Naive thymus-derived CD4-positive, alpha-beta T cell (primary cell): ENCODE measurements around the gene TRIL. TPM values are rescaled to one million over a fixed set of nuclear protein-coding genes. Genes with fewer than 3 reads are reported as not detected.

Experiments used
- ATAC-seq: fragments of 150-1000 bp; cut with Tn5 transposase; 2 replicates; pipeline ENCODE4 v1.10.0; 2021; ENCODE audit warnings: mild to moderate bottlenecking, moderate library complexity
- CTCF ChIA-PET: fragments of 350-600 bp; sonication (Branson Sonifier 250); formaldehyde crosslinking; loops from one replicate; lab custom pipeline; 2021; ENCODE audit warnings: antibody characterized with exemption; lab: Charles Lee
- POLR2A ChIA-PET: fragments of 350-600 bp; sonication (Branson Sonifier 250); formaldehyde crosslinking; loops from one replicate; lab custom pipeline; 2021; ENCODE audit warnings: antibody characterized with exemption, inconsistent platforms; lab: Charles Lee
- DNase-seq, 9 donors: peaks; one replicate each; pipeline versions ENCODE4 v3.0.0 to v3.0.0-alpha.2; 2020 to 2022; ENCODE audit warnings: mixed read lengths in 1 of 9
- H3K27ac ChIP-seq: one replicate; pipeline ENCODE4 v1.7.0; 2013; ENCODE audit warnings: mild to moderate bottlenecking, low read depth, low read length, moderate library complexity
- H3K27me3 ChIP-seq, 2 donors: one replicate each; pipeline ENCODE4 v1.7.0; 2013; ENCODE audit warnings: low read length in 2 of 2, mild to moderate bottlenecking in 2 of 2, moderate library complexity in 2 of 2; ENCODE audit not compliant: control insufficient read depth in 2 of 2, insufficient read depth in 2 of 2
- H3K36me3 ChIP-seq, 3 experiments: 1 replicate in 2 of 3; 2 replicates in 1 of 3; pipeline ENCODE4 v1.7.0; 2013; ENCODE audit warnings: low read length in 3 of 3, mild to moderate bottlenecking in 3 of 3, moderate library complexity in 1 of 3; ENCODE audit not compliant: insufficient read depth in 3 of 3, control insufficient read depth in 2 of 3
- H3K4me1 ChIP-seq, 2 donors: one replicate each; pipeline ENCODE4 v1.7.0; 2013; ENCODE audit warnings: low read length in 2 of 2, mild to moderate bottlenecking in 2 of 2, moderate library complexity in 1 of 2; ENCODE audit not compliant: control insufficient read depth in 2 of 2, insufficient read depth in 2 of 2
- H3K4me3 ChIP-seq: 2 replicates; pipeline ENCODE4 v1.7.0; 2013; ENCODE audit warnings: mild to moderate bottlenecking, low read length
- H3K9me3 ChIP-seq, 3 experiments: 1 replicate in 2 of 3; 2 replicates in 1 of 3; pipeline ENCODE4 v1.7.0; 2013; ENCODE audit warnings: low read length in 3 of 3; ENCODE audit not compliant: control insufficient read depth in 2 of 3
- H3K27ac Mint-ChIP-seq, 9 donors: one replicate each; pipeline ENCODE4 v1.8.0; 2020 to 2022; ENCODE audit warnings: mixed read lengths in 9 of 9, mild to moderate bottlenecking in 8 of 9, moderate library complexity in 5 of 9, inconsistent platforms in 2 of 9
- H3K27me3 Mint-ChIP-seq, 5 donors: one replicate each; pipeline ENCODE4 v1.8.0; 2021 to 2022; ENCODE audit warnings: mixed read lengths in 5 of 5, mild to moderate bottlenecking in 1 of 5
- H3K36me3 Mint-ChIP-seq, 5 donors: one replicate each; pipeline ENCODE4 v1.8.0; 2020 to 2022; ENCODE audit warnings: mixed read lengths in 5 of 5, mild to moderate bottlenecking in 3 of 5, inconsistent platforms in 1 of 5
- H3K4me1 Mint-ChIP-seq, 7 donors: one replicate each; pipeline ENCODE4 v1.8.0; 2020 to 2022; ENCODE audit warnings: mixed read lengths in 7 of 7, mild to moderate bottlenecking in 3 of 7, inconsistent platforms in 1 of 7
- H3K4me3 Mint-ChIP-seq, 10 donors: one replicate each; pipeline ENCODE4 v1.8.0; 2020 to 2022; ENCODE audit warnings: mild to moderate bottlenecking in 10 of 10, mixed read lengths in 10 of 10, moderate library complexity in 6 of 10, inconsistent platforms in 2 of 10
- H3K9me3 Mint-ChIP-seq, 11 donors: one replicate each; pipeline ENCODE4 v1.8.0; 2020 to 2022; ENCODE audit warnings: mixed read lengths in 11 of 11, mild to moderate bottlenecking in 4 of 11, inconsistent platforms in 1 of 11, moderate library complexity in 1 of 11
- intact Hi-C, 2 donors: fragments of 100-400 bp; cut with micrococcal nuclease; formaldehyde crosslinking; loops; one replicate each; pipeline ENCODE4 v1.15.1; 2023
- polyA plus RNA-seq, 2 donors: library from polyadenylated mRNA; unstranded; fragments of 300-500 nt; fragmentation: Illumina TruSeq; gene quantifications; one replicate each; pipeline ENCODE4 v1.2.3, GENCODE V29; 2021
- total RNA-seq, 6 experiments: library from RNA in 5 of 6; stranded (reverse) in 5 of 6; gene quantifications; 1 replicate in 5 of 6; 2 replicates in 1 of 6; pipeline ENCODE4 v1.2.3 and lab custom pipeline; 2021 to 2026

Gene TRIL
- total and polyA plus RNA-seq, 7 experiments from 2014 or later: 0.07 TPM; not detected in 6

- Histone ChIP-seq H3K4me1 (peaks cover 0 to 3% of the 10 kb centered on the region in 2 donors), H3K4me3 (no peak overlapping the region), H3K27me3 (no peaks in the 10 kb centered on the region), H3K27ac (no peak overlapping the region), H3K36me3 (no peaks in the 10 kb centered on the region), H3K9me3 (no peaks in the 10 kb centered on the region)
- intact Hi-C loops: loop anchor here in 1 of 2 donors (10.0 kb wide), 1 partner anchor 1760 kb away; no protein-coding TSS in a partner anchor
- peaks cover 4 to 12% (median 8%) of the 10 kb centered on the region in 7 donors for H3K4me1 Mint-ChIP-seq
- H3K27ac Mint-ChIP-seq: no peak overlapping the region
- ChIA-PET POLR2A (no interaction called here), CTCF (no interaction called here)
- H3K36me3 Mint-ChIP-seq: no peaks in the 10 kb centered on the region
- DNase-seq (no peak), ATAC-seq (no peak)
- peak overlapping the region in 3 of 10 donors; percentile 20 to 73 (median 51) for H3K4me3 Mint-ChIP-seq
- H3K9me3 Mint-ChIP-seq: no peaks in the 10 kb centered on the region
- peaks cover 61 to 71% (median 66%) of the 10 kb centered on the region in 5 donors for H3K27me3 Mint-ChIP-seq
Measured at GRCh38 chr7:28954946-28955345, 3.2 kb downstream of the TRIL start.

GRCh38 chr7:28954471-28954870 is 3.7 kb downstream of the TRIL start:
- H3K9me3 Mint-ChIP-seq: no peaks in the 10 kb centered on the region
- ChIA-PET POLR2A (no interaction called here), CTCF (no interaction called here)
- H3K4me3 Mint-ChIP-seq: no peak overlapping the region
- no peaks in the 10 kb centered on the region for H3K36me3 Mint-ChIP-seq
- H3K9me3 ChIP-seq: no peaks in the 10 kb centered on the region
- ATAC-seq: no peak
- peaks cover 57 to 67% (median 64%) of the 10 kb centered on the region in 5 donors for H3K27me3 Mint-ChIP-seq
- no peaks in the 10 kb centered on the region for H3K27me3 ChIP-seq
- peaks cover 0 to 3% of the 10 kb centered on the region in 2 donors for H3K4me1 ChIP-seq
- no peak overlapping the region for H3K4me3 ChIP-seq
- DNase-seq: no peak
- H3K27ac Mint-ChIP-seq: no peak overlapping the region
- H3K36me3 ChIP-seq: no peaks in the 10 kb centered on the region
- no peak overlapping the region for H3K27ac ChIP-seq
- intact Hi-C loops: loop anchor here in 1 of 2 donors (10.0 kb wide), 1 partner anchor 1760 kb away; no protein-coding TSS in a partner anchor
- H3K4me1 Mint-ChIP-seq: peaks cover 4 to 12% (median 8%) of the 10 kb centered on the region in 7 donors

- Mint-ChIP-seq H3K27ac (no peak overlapping the region), H3K9me3 (no peaks in the 10 kb centered on the region), H3K4me1 (peaks cover 4 to 12% (median 6%) of the 10 kb centered on the region in 7 donors), H3K27me3 (peaks cover 48 to 60% (median 57%) of the 10 kb centered on the region in 5 donors), H3K36me3 (no peaks in the 10 kb centered on the region), H3K4me3 (no peak overlapping the region)
- DNase-seq (no peak), ATAC-seq (no peak)
- intact Hi-C loops: loop anchor here in 1 of 2 donors (10.0 kb wide), 1 partner anchor 1759 kb away; no protein-coding TSS in a partner anchor
- H3K27ac ChIP-seq: no peak overlapping the region
- H3K36me3 ChIP-seq: no peaks in the 10 kb centered on the region
- POLR2A ChIA-PET: no interaction called here
- no peaks in the 10 kb centered on the region for H3K27me3 ChIP-seq
- CTCF ChIA-PET: no interaction called here
- no peak overlapping the region for H3K4me3 ChIP-seq
- H3K9me3 ChIP-seq: no peaks in the 10 kb centered on the region
- peaks cover 0 to 3% of the 10 kb centered on the region in 2 donors for H3K4me1 ChIP-seq
Measured at GRCh38 chr7:28953633-28954032, 4.5 kb downstream of the TRIL start.

GRCh38 chr7:28942168-28942567 is 16.0 kb downstream of the TRIL start:
- H3K27me3 ChIP-seq: no peaks in the 10 kb centered on the region
- Mint-ChIP-seq H3K9me3 (peaks cover 0 to 1% (median 0%) of the 10 kb centered on the region in 11 donors), H3K27ac (no peak overlapping the region), H3K27me3 (peaks cover 11 to 36% (median 31%) of the 10 kb centered on the region in 5 donors), H3K4me1 (no peaks in the 10 kb centered on the region), H3K4me3 (no peak overlapping the region), H3K36me3 (no peaks in the 10 kb centered on the region)
- H3K27ac ChIP-seq: no peak overlapping the region
- intact Hi-C loops: no loop called here
- no peaks in the 10 kb centered on the region for H3K9me3 ChIP-seq
- H3K36me3 ChIP-seq: no peaks in the 10 kb centered on the region
- CTCF ChIA-PET: no interaction called here
- H3K4me1 ChIP-seq: no peaks in the 10 kb centered on the region
- no peak overlapping the region for H3K4me3 ChIP-seq
- POLR2A ChIA-PET: no interaction called here
- ATAC-seq (no peak), DNase-seq (no peak)

GRCh38 chr7:28941633-28942032 is 16.5 kb downstream of the TRIL start:
- intact Hi-C loops: no loop called here
- no peaks in the 10 kb centered on the region for H3K36me3 Mint-ChIP-seq
- Histone ChIP-seq H3K9me3 (no peaks in the 10 kb centered on the region), H3K27ac (no peak overlapping the region), H3K36me3 (no peaks in the 10 kb centered on the region), H3K4me3 (no peak overlapping the region), H3K4me1 (no peaks in the 10 kb centered on the region), H3K27me3 (no peaks in the 10 kb centered on the region)
- H3K9me3 Mint-ChIP-seq: peaks cover 0 to 1% (median 0%) of the 10 kb centered on the region in 11 donors
- no peak overlapping the region for H3K27ac Mint-ChIP-seq
- ChIA-PET POLR2A (no interaction called here), CTCF (interaction anchor here (0.6 kb wide), 1 partner anchor 23 kb away, joined by 3 read pairs; no protein-coding TSS in a partner anchor)
- no peak overlapping the region for H3K4me3 Mint-ChIP-seq
- no peaks in the 10 kb centered on the region for H3K4me1 Mint-ChIP-seq
- no peak for ATAC-seq
- H3K27me3 Mint-ChIP-seq: peaks cover 8 to 40% (median 31%) of the 10 kb centered on the region in 5 donors
- DNase-seq: no peak

GRCh38 chr7:28940741-28941384 is 17.3 kb downstream of the TRIL start:
- peaks cover 0 to 1% (median 0%) of the 10 kb centered on the region in 11 donors for H3K9me3 Mint-ChIP-seq
- H3K4me3 ChIP-seq: no peak overlapping the region
- no peak overlapping the region for H3K27ac Mint-ChIP-seq
- ATAC-seq (no peak), DNase-seq (no peak)
- H3K27ac ChIP-seq: no peak overlapping the region
- no peaks in the 10 kb centered on the region for H3K36me3 ChIP-seq
- POLR2A ChIA-PET: no interaction called here
- peaks cover 5 to 38% (median 31%) of the 10 kb centered on the region in 5 donors for H3K27me3 Mint-ChIP-seq
- no peaks in the 10 kb centered on the region for H3K36me3 Mint-ChIP-seq
- H3K4me1 Mint-ChIP-seq: no peaks in the 10 kb centered on the region
- no peaks in the 10 kb centered on the region for H3K9me3 ChIP-seq
- H3K4me1 ChIP-seq: no peaks in the 10 kb centered on the region
- intact Hi-C loops: no loop called here
- H3K4me3 Mint-ChIP-seq: no peak overlapping the region
- no peaks in the 10 kb centered on the region for H3K27me3 ChIP-seq
- CTCF ChIA-PET: no interaction called here
